ENCODE results near the gene ZNF664.

- TF ChIP-seq, protein P1, sequence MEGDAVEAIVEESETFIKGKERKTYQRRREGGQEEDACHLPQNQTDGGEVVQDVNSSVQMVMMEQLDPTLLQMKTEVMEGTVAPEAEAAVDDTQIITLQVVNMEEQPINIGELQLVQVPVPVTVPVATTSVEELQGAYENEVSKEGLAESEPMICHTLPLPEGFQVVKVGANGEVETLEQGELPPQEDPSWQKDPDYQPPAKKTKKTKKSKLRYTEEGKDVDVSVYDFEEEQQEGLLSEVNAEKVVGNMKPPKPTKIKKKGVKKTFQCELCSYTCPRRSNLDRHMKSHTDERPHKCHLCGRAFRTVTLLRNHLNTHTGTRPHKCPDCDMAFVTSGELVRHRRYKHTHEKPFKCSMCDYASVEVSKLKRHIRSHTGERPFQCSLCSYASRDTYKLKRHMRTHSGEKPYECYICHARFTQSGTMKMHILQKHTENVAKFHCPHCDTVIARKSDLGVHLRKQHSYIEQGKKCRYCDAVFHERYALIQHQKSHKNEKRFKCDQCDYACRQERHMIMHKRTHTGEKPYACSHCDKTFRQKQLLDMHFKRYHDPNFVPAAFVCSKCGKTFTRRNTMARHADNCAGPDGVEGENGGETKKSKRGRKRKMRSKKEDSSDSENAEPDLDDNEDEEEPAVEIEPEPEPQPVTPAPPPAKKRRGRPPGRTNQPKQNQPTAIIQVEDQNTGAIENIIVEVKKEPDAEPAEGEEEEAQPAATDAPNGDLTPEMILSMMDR (IDR thresholded peaks at IDR 0.05), result no peak
- no peak for TF ChIP-seq POLR2A (IDR thresholded peaks at IDR 0.05)
Observed at GRCh38 chr12:123960856-123961255, 12.2 kb upstream of the ZNF664 start.
